ENCODE measurements around the gene SAFB. TPM values are rescaled to one million over a fixed set of nuclear protein-coding genes. Genes with fewer than 3 reads are reported as not detected.

Gene SAFB
- total RNA-seq, 1 donor from 2014 or later: 113 TPM

DNA sequence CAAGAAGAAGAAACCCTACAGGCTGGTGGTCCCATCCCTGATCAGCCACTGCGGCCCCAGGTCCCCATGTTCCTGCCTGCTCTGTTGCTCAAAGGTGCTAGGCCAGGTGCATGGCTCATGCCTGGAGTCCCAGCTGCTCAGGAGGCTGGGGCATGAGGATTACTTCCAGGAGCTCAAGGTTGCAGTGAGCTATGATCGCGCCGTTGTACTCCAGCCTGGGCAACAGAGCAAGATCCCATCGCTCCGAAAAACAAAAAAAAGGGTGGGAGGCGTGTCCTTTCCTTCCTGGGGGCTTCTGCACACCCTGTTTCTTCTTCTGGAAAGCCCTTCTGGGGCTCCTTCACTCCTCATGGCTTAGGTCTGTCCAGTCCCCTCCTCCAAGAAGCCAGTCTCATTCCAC is 43.2 kb upstream of the SAFB start:
- H3K27ac Mint-ChIP-seq (ENCODE audit: unreplicated experiment): no peak overlapping the region
- H3K9me3 Mint-ChIP-seq (ENCODE audit: unreplicated experiment): no peaks in the 10 kb centered on the region
- H3K4me1 Mint-ChIP-seq (ENCODE audit: unreplicated experiment): peaks cover 3% of the 10 kb centered on the region

DNA sequence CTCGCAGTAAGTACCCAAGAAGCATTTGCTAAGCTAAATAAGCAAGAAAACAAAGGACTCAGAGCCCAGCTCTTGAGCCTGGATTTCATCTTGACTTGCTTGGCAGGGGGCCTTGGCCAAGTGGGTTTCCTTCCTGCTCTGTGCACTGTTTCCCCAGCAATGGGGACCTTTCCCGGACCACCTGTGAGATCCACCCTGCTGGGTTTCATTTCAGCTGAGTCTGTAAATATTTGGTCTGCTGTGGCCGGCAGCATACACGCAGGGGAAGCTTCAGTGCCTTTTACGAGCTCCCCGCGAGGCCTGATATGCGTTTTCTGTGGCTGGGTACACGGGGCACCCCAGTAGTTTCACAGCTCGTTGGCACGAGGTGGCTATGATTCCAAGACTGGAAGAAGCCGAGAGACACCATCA is 42.7 kb upstream of the SAFB start:
- Mint-ChIP-seq H3K4me3 (ENCODE audit: unreplicated experiment) (no peak overlapping the region), H3K36me3 (ENCODE audit: low read depth, unreplicated experiment) (peaks cover 8% of the 10 kb centered on the region), H3K9me3 (ENCODE audit: unreplicated experiment) (no peaks in the 10 kb centered on the region), H3K27me3 (ENCODE audit: unreplicated experiment) (peaks cover 1% of the 10 kb centered on the region), H3K4me1 (ENCODE audit: unreplicated experiment) (peaks cover 3% of the 10 kb centered on the region), H3K27ac (ENCODE audit: unreplicated experiment) (no peak overlapping the region)
- TF ChIP-seq, protein P1, sequence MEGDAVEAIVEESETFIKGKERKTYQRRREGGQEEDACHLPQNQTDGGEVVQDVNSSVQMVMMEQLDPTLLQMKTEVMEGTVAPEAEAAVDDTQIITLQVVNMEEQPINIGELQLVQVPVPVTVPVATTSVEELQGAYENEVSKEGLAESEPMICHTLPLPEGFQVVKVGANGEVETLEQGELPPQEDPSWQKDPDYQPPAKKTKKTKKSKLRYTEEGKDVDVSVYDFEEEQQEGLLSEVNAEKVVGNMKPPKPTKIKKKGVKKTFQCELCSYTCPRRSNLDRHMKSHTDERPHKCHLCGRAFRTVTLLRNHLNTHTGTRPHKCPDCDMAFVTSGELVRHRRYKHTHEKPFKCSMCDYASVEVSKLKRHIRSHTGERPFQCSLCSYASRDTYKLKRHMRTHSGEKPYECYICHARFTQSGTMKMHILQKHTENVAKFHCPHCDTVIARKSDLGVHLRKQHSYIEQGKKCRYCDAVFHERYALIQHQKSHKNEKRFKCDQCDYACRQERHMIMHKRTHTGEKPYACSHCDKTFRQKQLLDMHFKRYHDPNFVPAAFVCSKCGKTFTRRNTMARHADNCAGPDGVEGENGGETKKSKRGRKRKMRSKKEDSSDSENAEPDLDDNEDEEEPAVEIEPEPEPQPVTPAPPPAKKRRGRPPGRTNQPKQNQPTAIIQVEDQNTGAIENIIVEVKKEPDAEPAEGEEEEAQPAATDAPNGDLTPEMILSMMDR (IDR thresholded peaks at IDR 0.05; ENCODE audit: unreplicated experiment): no peak
- no peak for DNase-seq (ENCODE audit: low spot score)

More for the DNA sequence above, 43.2 kb upstream of the SAFB start:
- no peak overlapping the region for H3K4me3 Mint-ChIP-seq (ENCODE audit: unreplicated experiment)
- H3K27me3 Mint-ChIP-seq (ENCODE audit: unreplicated experiment): peaks cover 1% of the 10 kb centered on the region
- peaks cover 8% of the 10 kb centered on the region for H3K36me3 Mint-ChIP-seq (ENCODE audit: low read depth, unreplicated experiment)
- no peak for DNase-seq (ENCODE audit: low spot score)
- TF ChIP-seq, protein P1 (IDR thresholded peaks at IDR 0.05; ENCODE audit: unreplicated experiment): no peak

DNA sequence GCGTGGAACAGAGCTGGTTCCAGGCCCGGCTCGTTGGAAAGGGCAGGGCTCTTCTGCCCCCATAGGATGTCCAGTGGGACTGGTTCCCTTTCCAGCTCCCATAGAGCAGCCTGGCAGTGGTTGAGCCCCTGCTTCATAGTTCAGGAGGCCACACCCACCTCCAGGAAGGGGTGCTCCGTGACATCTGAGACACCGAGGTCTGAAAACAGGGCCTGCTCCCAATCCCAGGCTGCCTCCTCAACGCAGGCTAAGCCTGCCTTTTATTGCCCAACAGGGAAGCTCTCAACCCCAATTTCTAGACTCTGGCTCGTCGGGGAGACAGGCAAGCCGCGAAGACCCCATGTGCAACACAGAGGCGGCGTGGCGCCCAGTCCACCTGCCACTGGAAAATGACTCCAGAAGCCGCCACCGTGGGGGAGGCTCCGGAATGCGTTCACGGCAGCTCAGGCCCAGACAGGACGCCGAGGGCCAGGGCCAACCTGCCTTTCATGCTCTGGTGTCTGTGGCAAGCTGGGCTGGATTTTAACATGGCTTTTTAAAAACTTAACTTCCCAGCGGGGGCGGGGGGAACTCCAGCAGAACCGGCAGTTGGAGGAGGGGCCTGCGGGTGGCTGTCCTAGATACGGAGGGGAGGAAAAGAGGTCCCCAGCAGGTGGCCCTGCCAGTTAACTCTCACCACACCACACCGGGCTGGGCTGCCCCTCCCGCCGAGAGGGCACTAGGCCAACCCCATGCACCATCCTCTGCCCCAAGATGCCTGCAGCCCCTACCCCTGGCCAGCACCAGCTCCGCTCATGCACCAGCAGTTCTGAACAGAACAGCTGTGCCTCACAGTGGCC is 37.2 kb upstream of the SAFB start:
- DNase-seq (ENCODE audit: low spot score): no peak
- H3K36me3 Mint-ChIP-seq (ENCODE audit: low read depth, unreplicated experiment): peaks cover 24% of the 10 kb centered on the region
- H3K4me1 Mint-ChIP-seq (ENCODE audit: unreplicated experiment): peaks cover 8% of the 10 kb centered on the region
- no peaks in the 10 kb centered on the region for H3K9me3 Mint-ChIP-seq (ENCODE audit: unreplicated experiment)
- H3K4me3 Mint-ChIP-seq (ENCODE audit: unreplicated experiment): no peak overlapping the region
- no peaks in the 10 kb centered on the region for H3K27me3 Mint-ChIP-seq (ENCODE audit: unreplicated experiment)
- TF ChIP-seq, protein P1 (IDR thresholded peaks at IDR 0.05; ENCODE audit: unreplicated experiment): no peak
- H3K27ac Mint-ChIP-seq (ENCODE audit: unreplicated experiment): no peak overlapping the region

DNA sequence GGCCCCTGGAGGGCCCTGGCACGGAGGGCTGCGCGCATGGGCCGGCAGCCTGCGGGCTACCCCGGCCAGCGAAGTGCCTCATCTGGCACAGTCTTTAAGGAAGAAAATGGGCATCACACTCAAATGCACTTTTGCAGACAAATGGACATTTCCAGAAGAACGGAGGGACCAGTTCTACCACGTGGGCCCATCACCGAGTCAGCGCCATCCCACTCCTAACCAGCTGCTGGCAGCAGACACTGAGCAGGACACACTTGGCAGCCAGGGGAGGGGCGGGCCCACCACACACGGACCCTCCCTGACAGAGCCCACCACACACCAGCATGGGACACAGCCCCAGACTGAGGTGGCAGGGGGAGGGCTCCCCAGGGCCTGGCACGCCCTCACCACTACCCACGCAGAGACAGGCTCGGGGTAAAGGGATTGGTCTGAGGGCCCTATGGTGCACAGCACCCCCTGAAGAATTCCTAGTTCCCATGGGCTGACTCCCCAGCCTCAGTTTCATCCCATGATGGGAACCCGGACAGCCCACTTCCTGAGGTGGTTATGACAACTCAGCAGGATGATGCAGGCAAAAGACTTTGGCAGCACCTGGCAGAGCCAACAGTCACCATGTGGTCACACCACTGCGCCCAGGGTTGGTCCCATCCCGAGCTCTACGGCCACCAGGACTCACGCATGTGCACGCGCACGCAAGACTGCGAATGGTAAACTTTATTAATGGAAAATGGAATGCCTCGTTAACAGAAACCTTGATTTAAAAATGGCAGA is 36.4 kb upstream of the SAFB start:
- no peaks in the 10 kb centered on the region for H3K9me3 Mint-ChIP-seq (ENCODE audit: unreplicated experiment)
- H3K27ac Mint-ChIP-seq (ENCODE audit: unreplicated experiment): no peak overlapping the region
- no peaks in the 10 kb centered on the region for H3K27me3 Mint-ChIP-seq (ENCODE audit: unreplicated experiment)
- peaks cover 24% of the 10 kb centered on the region for H3K36me3 Mint-ChIP-seq (ENCODE audit: low read depth, unreplicated experiment)
- H3K4me1 Mint-ChIP-seq (ENCODE audit: unreplicated experiment): peaks cover 8% of the 10 kb centered on the region
- TF ChIP-seq, protein P1 (IDR thresholded peaks at IDR 0.05; ENCODE audit: unreplicated experiment): no peak
- DNase-seq (ENCODE audit: low spot score): no peak
- H3K4me3 Mint-ChIP-seq (ENCODE audit: unreplicated experiment): no peak overlapping the region

DNA sequence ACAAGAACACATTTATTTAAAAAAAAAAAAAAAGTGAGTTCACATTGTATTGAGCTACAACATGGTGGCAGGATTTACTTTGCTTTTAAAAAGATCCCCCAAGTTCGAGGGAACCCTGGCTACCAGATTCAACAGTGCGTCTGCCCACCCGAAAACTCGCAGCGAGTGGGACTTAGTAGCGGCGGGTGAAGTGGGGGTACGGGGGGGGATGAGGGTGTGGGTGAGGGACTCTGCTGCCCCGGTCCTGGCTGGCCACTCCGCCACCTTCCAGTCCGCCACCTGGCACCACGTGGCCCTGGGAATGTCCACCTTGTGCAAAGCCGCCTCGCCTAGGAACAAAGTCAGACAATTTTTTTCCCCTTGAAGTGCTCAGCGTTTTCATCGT is 35.8 kb upstream of the SAFB start:
- TF ChIP-seq, protein P1 (IDR thresholded peaks at IDR 0.05; ENCODE audit: unreplicated experiment): no peak
- DNase-seq (ENCODE audit: low spot score): no peak
- Mint-ChIP-seq H3K4me3 (ENCODE audit: unreplicated experiment) (no peak overlapping the region), H3K4me1 (ENCODE audit: unreplicated experiment) (peaks cover 8% of the 10 kb centered on the region), H3K27me3 (ENCODE audit: unreplicated experiment) (no peaks in the 10 kb centered on the region), H3K27ac (ENCODE audit: unreplicated experiment) (no peak overlapping the region), H3K9me3 (ENCODE audit: unreplicated experiment) (no peaks in the 10 kb centered on the region), H3K36me3 (ENCODE audit: low read depth, unreplicated experiment) (peaks cover 29% of the 10 kb centered on the region)
